Spleen (tissue), 7 donors: ENCODE measurements around the gene PACS1.

Experiments
- CTCF ChIP-seq, 11 experiments: fragments of 200-600 bp in 7 of 11; fragments of 450-650 bp in 4 of 11; sonication (generic) in 4 of 11; IDR thresholded peaks in 8 of 11; conservative IDR thresholded peaks in 3 of 11; 1 replicate in 7 of 11; 2 replicates in 4 of 11; pipeline versions ENCODE4 v1.4.0 to v1.8.0; 2016 to 2021; ENCODE audit warnings: antibody characterized with exemption in 11 of 11, inconsistent platforms in 4 of 11, mild to moderate bottlenecking in 1 of 11
- POLR2A ChIP-seq, 3 donors: fragments of 450-650 bp; IDR thresholded peaks; one replicate each; pipeline ENCODE4 v1.5.1; 2017; ENCODE audit warnings: antibody characterized with exemption in 3 of 3, mild to moderate bottlenecking in 1 of 3
- donor health status: DM: no; HTN: no; CAD: no; lungs with moderate emphysema.
- donor health status: DM: no; HTN: no; CAD: no.
- donor health status: DM: no; HTN: no; CAD: no.

- TF ChIP-seq POLR2A (IDR thresholded peaks at IDR 0.05) (no peak), CTCF (IDR thresholded peaks at IDR 0.05 in 8 of 11, conservative IDR thresholded peaks at IDR 0.05 in 3 of 11) (no peak)
Observed at GRCh38 chr11:66032957-66033735, 36.9 kb upstream of the PACS1 start.
